Activated CD8-positive, alpha-beta memory T cell treated with anti-CD3 and anti-CD28 coated beads, Interleukin-2, amount 50 U/mL, for 48 hours (primary cell): ENCODE results near the gene MEX3A.
A peak's percentile ranks its signal among the peaks of the same experiment; 100 is the strongest.
"Not testable (repeated sequence)": the region's sequence is repeated elsewhere in the genome, so short reads cannot be mapped to it uniquely, and the experiment has no call there.

Experiments
- DNase-seq: peaks from one replicate; pipeline ENCODE4 v3.0.0-alpha.2; 2020

Gene MEX3A

GRCh38 chr1:156082309-156083091 is at the start of gene MEX3A:
TSS of gene MEX3A (minus strand) at chr1:156082465. CDS start at chr1:156081998, 467 bp downstream.
- peak; percentile 85 for DNase-seq

GRCh38 chr1:156130578-156130942 is 48.3 kb upstream of the MEX3A start:
- DNase-seq, result no peak

GRCh38 chr1:156129687-156130577 is 47.7 kb upstream of the MEX3A start:
- peak; percentile 95 for DNase-seq

- DNase-seq, result peak; percentile 58
Measured at GRCh38 chr1:156128654-156129597, 46.7 kb upstream of the MEX3A start.

- DNase-seq, result no peak
Measured at GRCh38 chr1:156128308-156128653, 46.0 kb upstream of the MEX3A start.

GRCh38 chr1:156126630-156127534 is 44.6 kb upstream of the MEX3A start:
- peak; percentile 88 for DNase-seq

GRCh38 chr1:156126043-156126629 is 43.9 kb upstream of the MEX3A start:
- DNase-seq, result peak; percentile 83

GRCh38 chr1:156125544-156125943 is 43.3 kb upstream of the MEX3A start:
- DNase-seq, result not testable (repeated sequence)

- DNase-seq, result no peak
Measured at GRCh38 chr1:156124557-156125483, 42.6 kb upstream of the MEX3A start.

- peak; percentile 83 for DNase-seq
Measured at GRCh38 chr1:156123356-156124196, 41.3 kb upstream of the MEX3A start.

GRCh38 chr1:156122519-156123355 is 40.5 kb upstream of the MEX3A start:
- no peak for DNase-seq

- no peak for DNase-seq
Measured at GRCh38 chr1:156122086-156122485, 39.8 kb upstream of the MEX3A start.

- DNase-seq, result no peak
Measured at GRCh38 chr1:156121457-156121856, 39.2 kb upstream of the MEX3A start.

- not testable (repeated sequence) for DNase-seq
Measured at GRCh38 chr1:156121005-156121404, 38.7 kb upstream of the MEX3A start.

GRCh38 chr1:156120318-156120717 is 38.1 kb upstream of the MEX3A start:
- no peak for DNase-seq

- DNase-seq, result peak; percentile 51
Measured at GRCh38 chr1:156119503-156120209, 37.4 kb upstream of the MEX3A start.

- no peak for DNase-seq
Measured at GRCh38 chr1:156118177-156118868, 36.1 kb upstream of the MEX3A start.
